Gastrocnemius medialis (tissue), 4 donors: ENCODE results near the gene COL10A1. TPM values are rescaled to one million over a fixed set of nuclear protein-coding genes. Genes with fewer than 3 reads are reported as not detected.

Experiments used
- ATAC-seq, 2 donors: fragments of 150-250 bp; one replicate each; pipeline ENCODE4 v1.9.1; 2016
- DNase-seq, 2 donors: peaks; one replicate each; pipeline ENCODE4 v3.0.0-alpha.2; 2019
- H3K27ac ChIP-seq, 4 donors: fragments of 200-600 bp; sonication (generic); 1 replicate in 1 of 4; 2 replicates in 3 of 4; pipeline ENCODE4 v1.5.1; 2016 to 2018; ENCODE audit warnings: mild to moderate bottlenecking in 2 of 4, moderate library complexity in 1 of 4
- H3K27me3 ChIP-seq, 3 donors: fragments of 200-600 bp; sonication (generic) in 2 of 3; 1 replicate in 1 of 3; 2 replicates in 2 of 3; pipeline versions ENCODE4 v1.5.1 to v1.6.0; 2016 to 2019; ENCODE audit warnings: mild to moderate bottlenecking in 1 of 3, moderate library complexity in 1 of 3
- H3K36me3 ChIP-seq, 2 donors: fragments of 200-600 bp; sonication (generic) in 1 of 2; one replicate each; pipeline ENCODE4 v1.5.1; 2017 to 2018
- H3K4me1 ChIP-seq, 2 donors: fragments of 200-600 bp; sonication (generic) in 1 of 2; one replicate each; pipeline ENCODE4 v1.5.1; 2016 to 2017; ENCODE audit warnings: mild to moderate bottlenecking in 2 of 2
- H3K4me3 ChIP-seq, 4 donors: fragments of 200-600 bp; sonication (generic) in 3 of 4; 1 replicate in 1 of 4; 2 replicates in 3 of 4; pipeline ENCODE4 v1.5.1; 2016 to 2019; ENCODE audit warnings: mild to moderate bottlenecking in 2 of 4
- H3K9me3 ChIP-seq, 3 donors: fragments of 200-600 bp; sonication (generic) in 2 of 3; 1 replicate in 1 of 3; 2 replicates in 2 of 3; pipeline ENCODE4 v1.5.1; 2016 to 2019
- CTCF ChIP-seq, 5 experiments: fragments of 450-650 bp in 3 of 5; fragments of 200-600 bp in 2 of 5; sonication (generic) in 2 of 5; IDR thresholded peaks in 4 of 5; conservative IDR thresholded peaks in 1 of 5; 1 replicate in 4 of 5; 2 replicates in 1 of 5; pipeline ENCODE4 v1.5.1; 2016 to 2019; ENCODE audit warnings: antibody characterized with exemption in 5 of 5, mild to moderate bottlenecking in 3 of 5, moderate library complexity in 3 of 5
- POLR2A ChIP-seq, 2 donors: fragments of 450-650 bp; IDR thresholded peaks; one replicate each; pipeline ENCODE4 v1.6.1; 2017; ENCODE audit warnings: antibody characterized with exemption in 2 of 2, mild to moderate bottlenecking in 2 of 2, moderate library complexity in 2 of 2
- in situ Hi-C, 4 donors: fragments of 200-750 bp; cut with MboI; loops; one replicate each; pipeline versions ENCODE4 v1.15.0 to v1.8.0; 2017; ENCODE audit warnings: low sequenced_read_pairs in 4 of 4
- intact Hi-C: fragments of 100-400 bp; cut with DNase I; formaldehyde crosslinking; loops from one replicate; pipeline ENCODE4 v1.15.1; 2023; ENCODE audit warnings: low total_unique reads
- total RNA-seq, 4 donors: library from RNA; depleted of rRNA; stranded (reverse); fragments of >200 nt; gene quantifications; one replicate each; pipeline versions ENCODE4 v1.1.0 to v1.2.3, GENCODE V29; 2016

COL10A1 gene
- total RNA-seq, 4 donors from 2014 or later = not detected

- Histone ChIP-seq H3K27ac (no peak overlapping the region), H3K27me3 (no peaks in the 10 kb centered on the region), H3K4me1 (no peaks in the 10 kb centered on the region), H3K9me3 (no peaks in the 10 kb centered on the region), H3K36me3 (no peaks in the 10 kb centered on the region), H3K4me3 (no peak overlapping the region)
- DNase-seq (no peak), ATAC-seq (no peak)
- intact Hi-C loops (no loop called here), in situ Hi-C loops (no loop called here)
- TF ChIP-seq POLR2A (IDR thresholded peaks at IDR 0.05) (no peak), CTCF (IDR thresholded peaks at IDR 0.05 in 4 of 5, conservative IDR thresholded peaks at IDR 0.05 in 1 of 5) (no peak)
These were observed 34.0 kb upstream of the COL10A1 start for GRCh38 chr6:116159782-116160524.

- Histone ChIP-seq H3K36me3 (no peaks in the 10 kb centered on the region), H3K4me1 (no peaks in the 10 kb centered on the region), H3K4me3 (no peak overlapping the region), H3K27me3 (no peaks in the 10 kb centered on the region), H3K27ac (no peak overlapping the region), H3K9me3 (no peaks in the 10 kb centered on the region)
- intact Hi-C loops (no loop called here), in situ Hi-C loops (no loop called here)
- ATAC-seq = no peak
- no peak for DNase-seq
- TF ChIP-seq POLR2A (IDR thresholded peaks at IDR 0.05) (no peak), CTCF (IDR thresholded peaks at IDR 0.05 in 4 of 5, conservative IDR thresholded peaks at IDR 0.05 in 1 of 5) (no peak)
These were observed 32.7 kb upstream of the COL10A1 start for GRCh38 chr6:116158641-116159040.

GRCh38 chr6:116157391-116157790 lies 31.5 kb upstream of the COL10A1 start:
- ATAC-seq = no peak
- in situ Hi-C loops = no loop called here

GRCh38 chr6:116156405-116157326 lies 30.7 kb upstream of the COL10A1 start:
- Histone ChIP-seq H3K36me3 (no peaks in the 10 kb centered on the region), H3K27me3 (no peaks in the 10 kb centered on the region), H3K4me1 (peaks cover 0 to 9% of the 10 kb centered on the region in 2 donors), H3K9me3 (no peaks in the 10 kb centered on the region), H3K27ac (no peak overlapping the region), H3K4me3 (no peak overlapping the region)
- no peak for DNase-seq
- TF ChIP-seq CTCF (IDR thresholded peaks at IDR 0.05 in 4 of 5, conservative IDR thresholded peaks at IDR 0.05 in 1 of 5) (no peak), POLR2A (IDR thresholded peaks at IDR 0.05) (no peak)
- no peak for ATAC-seq
- intact Hi-C loops (no loop called here), in situ Hi-C loops (no loop called here)

More at GRCh38 chr6:116157391-116157790, 31.5 kb upstream of the COL10A1 start:
- Histone ChIP-seq H3K4me3 (no peak overlapping the region), H3K27ac (no peak overlapping the region), H3K27me3 (no peaks in the 10 kb centered on the region), H3K9me3 (no peaks in the 10 kb centered on the region), H3K36me3 (no peaks in the 10 kb centered on the region), H3K4me1 (peaks cover 0 to 4% of the 10 kb centered on the region in 2 donors)
- TF ChIP-seq POLR2A (IDR thresholded peaks at IDR 0.05) (no peak), CTCF (IDR thresholded peaks at IDR 0.05 in 4 of 5, conservative IDR thresholded peaks at IDR 0.05 in 1 of 5) (no peak)
- DNase-seq = no peak
- intact Hi-C loops = no loop called here
